Measurements from ENCODE around the gene CACNG7. TPM values are rescaled to one million over a fixed set of nuclear protein-coding genes. Genes with fewer than 3 reads are reported as not detected.
A peak's percentile ranks its signal among the peaks of the same experiment; 100 is the strongest.

Gene CACNG7
- polyA plus RNA-seq, 1 donor from 2014 or later: 27.8 TPM

DNA sequence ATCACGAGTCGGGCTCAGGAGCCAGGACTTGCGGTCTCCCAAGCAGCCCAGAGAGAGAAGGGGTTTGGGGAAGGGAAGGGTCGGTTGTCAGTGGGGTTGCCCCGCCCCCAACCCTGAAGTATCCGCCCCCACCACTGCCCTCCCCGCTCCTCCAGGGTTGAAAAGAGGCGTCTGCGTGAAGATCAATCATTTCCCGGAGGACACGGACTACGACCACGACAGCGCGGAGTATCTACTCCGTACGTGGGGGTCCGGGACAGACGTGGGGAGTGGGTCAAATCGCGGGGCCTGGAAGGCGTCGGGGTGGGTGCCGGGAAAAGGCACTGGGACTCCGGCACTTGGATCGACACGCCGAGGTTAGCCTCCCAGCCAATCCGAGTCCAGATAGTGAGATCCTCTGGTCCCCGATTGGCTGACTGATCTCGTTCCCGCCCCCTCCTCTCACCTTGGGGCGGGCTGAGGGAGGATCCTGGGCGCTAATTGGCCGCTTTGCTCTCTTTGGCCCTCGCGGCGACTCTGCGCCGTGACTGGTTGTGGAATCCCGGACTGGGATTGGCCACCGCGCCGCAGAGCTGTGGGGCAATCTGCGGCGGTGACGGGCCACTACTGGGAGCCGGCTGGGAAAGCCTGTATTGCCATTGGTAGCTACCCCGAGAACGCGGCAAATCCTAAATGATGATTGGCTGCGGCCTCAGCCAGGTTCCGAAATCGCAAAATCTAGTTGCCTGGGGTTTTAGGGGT is 69.1 kb downstream of the CACNG7 start:
- H3K9ac ChIP-seq (ENCODE audit: low read length): no peak overlapping the region
- H4K20me1 ChIP-seq (ENCODE audit: insufficient read depth): no peaks in the 10 kb centered on the region
- peak overlapping the region; percentile 69 for H3K4me3 ChIP-seq (ENCODE audit: low read length)
- H3F3A ChIP-seq (ENCODE audit: insufficient read depth, low read length, poor library complexity, severe bottlenecking): no peaks in the 10 kb centered on the region
- H3K4me2 ChIP-seq (ENCODE audit: low read length): no peak overlapping the region
- no peaks in the 10 kb centered on the region for H3K9me3 ChIP-seq (ENCODE audit: low read length)
- H3K36me3 ChIP-seq (ENCODE audit: insufficient read depth, low read length): no peaks in the 10 kb centered on the region
- H3K27ac ChIP-seq (ENCODE audit: low read length): no peak overlapping the region
- TF ChIP-seq EP300 (conservative IDR thresholded peaks at IDR 0.05; ENCODE audit: poor library complexity, severe bottlenecking): no peak
- TF ChIP-seq POLR2AphosphoS5 (IDR thresholded peaks at IDR 0.05): no peak
- TF ChIP-seq REST (IDR thresholded peaks at IDR 0.05; ENCODE audit: borderline replicate concordance): no peak
- TF ChIP-seq, protein P1, sequence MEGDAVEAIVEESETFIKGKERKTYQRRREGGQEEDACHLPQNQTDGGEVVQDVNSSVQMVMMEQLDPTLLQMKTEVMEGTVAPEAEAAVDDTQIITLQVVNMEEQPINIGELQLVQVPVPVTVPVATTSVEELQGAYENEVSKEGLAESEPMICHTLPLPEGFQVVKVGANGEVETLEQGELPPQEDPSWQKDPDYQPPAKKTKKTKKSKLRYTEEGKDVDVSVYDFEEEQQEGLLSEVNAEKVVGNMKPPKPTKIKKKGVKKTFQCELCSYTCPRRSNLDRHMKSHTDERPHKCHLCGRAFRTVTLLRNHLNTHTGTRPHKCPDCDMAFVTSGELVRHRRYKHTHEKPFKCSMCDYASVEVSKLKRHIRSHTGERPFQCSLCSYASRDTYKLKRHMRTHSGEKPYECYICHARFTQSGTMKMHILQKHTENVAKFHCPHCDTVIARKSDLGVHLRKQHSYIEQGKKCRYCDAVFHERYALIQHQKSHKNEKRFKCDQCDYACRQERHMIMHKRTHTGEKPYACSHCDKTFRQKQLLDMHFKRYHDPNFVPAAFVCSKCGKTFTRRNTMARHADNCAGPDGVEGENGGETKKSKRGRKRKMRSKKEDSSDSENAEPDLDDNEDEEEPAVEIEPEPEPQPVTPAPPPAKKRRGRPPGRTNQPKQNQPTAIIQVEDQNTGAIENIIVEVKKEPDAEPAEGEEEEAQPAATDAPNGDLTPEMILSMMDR (IDR thresholded peaks at IDR 0.05; ENCODE audit: poor library complexity, severe bottlenecking): no peak
- TF ChIP-seq SMC3 (conservative IDR thresholded peaks at IDR 0.05; ENCODE audit: poor library complexity): no peak
- TF ChIP-seq RAD21 (conservative IDR thresholded peaks at IDR 0.05): no peak
- TF ChIP-seq MXI1 (conservative IDR thresholded peaks at IDR 0.05; ENCODE audit: poor library complexity, severe bottlenecking): no peak
- TF ChIP-seq EZH2 (IDR thresholded peaks at IDR 0.05; ENCODE audit: borderline replicate concordance, insufficient read depth, low read length, poor library complexity, severe bottlenecking): no peak
- TF ChIP-seq TAF1 (IDR thresholded peaks at IDR 0.05; ENCODE audit: low read depth): no peak
- H2AFZ ChIP-seq (ENCODE audit: low read depth, low read length): no peak overlapping the region
- no peaks in the 10 kb centered on the region for H3K79me2 ChIP-seq (replicated peaks; ENCODE audit: insufficient read depth, low read length)
- no peaks in the 10 kb centered on the region for H3K27me3 ChIP-seq (ENCODE audit: insufficient read depth, low read depth, low read length)
- no peaks in the 10 kb centered on the region for H3K9me2 ChIP-seq (ENCODE audit: insufficient read depth, low read length)

DNA sequence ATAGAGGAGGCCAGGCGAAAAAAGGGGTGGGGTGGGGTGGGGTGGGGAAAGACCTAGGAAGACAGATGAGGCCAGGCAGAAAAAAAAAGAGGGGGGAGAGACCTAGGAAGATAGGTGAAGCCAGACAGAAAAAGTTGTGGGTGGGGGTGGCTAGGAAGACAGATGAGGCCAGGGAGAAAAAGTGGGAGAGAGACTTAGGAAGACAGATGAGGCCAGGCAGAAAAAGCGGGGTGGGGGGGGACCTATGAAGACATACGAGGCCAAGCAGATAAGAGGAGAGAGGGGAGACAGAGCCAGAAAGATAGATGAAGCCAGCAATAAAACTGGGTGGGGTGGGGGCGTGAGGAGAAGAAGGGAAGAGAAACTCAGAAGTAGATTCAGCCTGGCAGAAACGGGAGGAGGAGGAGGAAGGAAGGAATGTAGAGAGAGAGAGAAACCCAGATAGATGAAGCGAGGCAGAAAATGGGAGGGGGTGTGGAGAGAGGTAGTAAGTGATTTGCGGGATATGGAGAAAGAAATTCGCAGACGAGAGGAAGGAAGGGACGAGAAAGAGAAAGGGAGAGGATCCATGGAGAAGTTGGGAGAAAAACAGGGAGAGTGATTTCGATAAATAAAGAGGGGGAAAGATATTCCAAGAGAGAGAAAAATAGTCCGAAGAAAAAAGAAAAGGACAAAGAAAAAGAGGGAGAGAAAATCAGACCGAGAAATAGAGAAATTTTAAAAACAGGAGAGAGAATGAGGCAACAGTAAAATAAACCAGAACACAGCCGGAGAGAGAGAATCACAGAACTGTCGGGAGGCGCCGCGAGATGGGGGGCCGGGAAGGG is 70.1 kb downstream of the CACNG7 start:
- no peaks in the 10 kb centered on the region for H3F3A ChIP-seq (ENCODE audit: insufficient read depth, low read length, poor library complexity, severe bottlenecking)
- H3K27me3 ChIP-seq (ENCODE audit: insufficient read depth, low read depth, low read length): no peaks in the 10 kb centered on the region
- peak overlapping the region; percentile 62 for H3K9ac ChIP-seq (ENCODE audit: low read length)
- no peaks in the 10 kb centered on the region for H3K9me3 ChIP-seq (ENCODE audit: low read length)
- H2AFZ ChIP-seq (ENCODE audit: low read depth, low read length): no peak overlapping the region
- TF ChIP-seq, protein P1 (IDR thresholded peaks at IDR 0.05; ENCODE audit: poor library complexity, severe bottlenecking): no peak
- TF ChIP-seq EZH2 (IDR thresholded peaks at IDR 0.05; ENCODE audit: borderline replicate concordance, insufficient read depth, low read length, poor library complexity, severe bottlenecking) (no peak), MXI1 (conservative IDR thresholded peaks at IDR 0.05; ENCODE audit: poor library complexity, severe bottlenecking) (no peak), REST (IDR thresholded peaks at IDR 0.05; ENCODE audit: borderline replicate concordance) (no peak), RAD21 (conservative IDR thresholded peaks at IDR 0.05) (no peak), SMC3 (conservative IDR thresholded peaks at IDR 0.05; ENCODE audit: poor library complexity) (no peak), TAF1 (IDR thresholded peaks at IDR 0.05; ENCODE audit: low read depth) (no peak), EP300 (conservative IDR thresholded peaks at IDR 0.05; ENCODE audit: poor library complexity, severe bottlenecking) (no peak), POLR2AphosphoS5 (IDR thresholded peaks at IDR 0.05) (no peak)
- H3K27ac ChIP-seq (ENCODE audit: low read length): no peak overlapping the region
- H3K9me2 ChIP-seq (ENCODE audit: insufficient read depth, low read length): no peaks in the 10 kb centered on the region
- H3K36me3 ChIP-seq (ENCODE audit: insufficient read depth, low read length): no peaks in the 10 kb centered on the region
- H3K4me2 ChIP-seq (ENCODE audit: low read length): peak overlapping the region; percentile 28
- no peaks in the 10 kb centered on the region for H3K79me2 ChIP-seq (replicated peaks; ENCODE audit: insufficient read depth, low read length)
- H4K20me1 ChIP-seq (ENCODE audit: insufficient read depth): no peaks in the 10 kb centered on the region
- H3K4me3 ChIP-seq (ENCODE audit: low read length): peak overlapping the region; percentile 69
